GM12801 (cell line): Measurements from ENCODE around the gene ZNF652.

Experiments
- CTCF ChIP-seq: IDR thresholded peaks from one replicate; pipeline ENCODE4 v1.5.1; 2011; ENCODE audit warnings: control low read depth; ENCODE audit not compliant: insufficient read length; ENCODE audit errors: extremely low read depth

Gene ZNF652

GRCh38 chr17:49294122-49294521, 67.9 kb downstream of the ZNF652 start:
- no peak for TF ChIP-seq CTCF

- TF ChIP-seq CTCF: no peak
Observed at GRCh38 chr17:49292901-49293300, 69.1 kb downstream of the ZNF652 start.

GRCh38 chr17:49291929-49292328, 70.1 kb downstream of the ZNF652 start:
- no peak for TF ChIP-seq CTCF

- TF ChIP-seq CTCF: no peak
Observed at GRCh38 chr17:49290690-49291359, 71.2 kb downstream of the ZNF652 start.

GRCh38 chr17:49288388-49288787, 73.7 kb downstream of the ZNF652 start:
- TF ChIP-seq CTCF: no peak

- TF ChIP-seq CTCF: no peak
Observed at GRCh38 chr17:49287481-49287880, 74.6 kb downstream of the ZNF652 start.

- TF ChIP-seq CTCF: no peak
Observed at GRCh38 chr17:49285716-49286115, 76.3 kb downstream of the ZNF652 start.
